ENCODE data around the gene EN2. TPM values are rescaled to one million over a fixed set of nuclear protein-coding genes. Genes with fewer than 3 reads are reported as not detected.

Gene EN2
- total RNA-seq, 4 donors from 2014 or later, result 0.06 TPM; not detected in 3

- H3K36me3 ChIP-seq, result no peaks in the 10 kb centered on the region
- DNase-seq (ENCODE audit: extremely low spot score), result no peak
- peaks cover 0 to 58% (median 0%) of the 10 kb centered on the region in 4 donors for H3K27me3 ChIP-seq
- no peak overlapping the region for H3K27ac ChIP-seq (replicated peaks in 1 of 4)
- H3K9me3 ChIP-seq, result no peaks in the 10 kb centered on the region
- no peak overlapping the region for H3K4me3 ChIP-seq
- TF ChIP-seq POLR2A (IDR thresholded peaks at IDR 0.05; ENCODE audit: low read depth), result no peak
- TF ChIP-seq CTCF (IDR thresholded peaks at IDR 0.05), result no peak
- no peak for TF ChIP-seq EP300 (IDR thresholded peaks at IDR 0.05)
- peaks cover 0 to 4% (median 0%) of the 10 kb centered on the region in 4 donors for H3K4me1 ChIP-seq
- WGBS, result 94% methylated on average over 17 of the region's 17 CpGs
- intact Hi-C loops (cut with DNase I), result no loop called here
Measured at GRCh38 chr7:155411718-155412415, 46.1 kb upstream of the EN2 start.

GRCh38 chr7:155412416-155413253 lies 45.3 kb upstream of the EN2 start:
- Histone ChIP-seq H3K9me3 (no peaks in the 10 kb centered on the region), H3K4me1 (peaks cover 0 to 4% (median 0%) of the 10 kb centered on the region in 4 donors), H3K27me3 (peaks cover 0 to 62% (median 3%) of the 10 kb centered on the region in 4 donors), H3K36me3 (no peaks in the 10 kb centered on the region), H3K27ac (replicated peaks in 1 of 4) (no peak overlapping the region), H3K4me3 (no peak overlapping the region)
- intact Hi-C loops (cut with DNase I), result no loop called here
- TF ChIP-seq CTCF (IDR thresholded peaks at IDR 0.05), result peak in 2 of 3 experiments; percentile 26 to 36
- no peak for TF ChIP-seq POLR2AphosphoS5 (IDR thresholded peaks at IDR 0.05)
- no peak for TF ChIP-seq EP300 (IDR thresholded peaks at IDR 0.05)
- no peak for TF ChIP-seq POLR2A (IDR thresholded peaks at IDR 0.05; ENCODE audit: low read depth)
- no peak for DNase-seq (ENCODE audit: extremely low spot score)
- 48% methylated on average over 15 of the region's 25 CpGs for WGBS

- no peak for DNase-seq (ENCODE audit: extremely low spot score)
- TF ChIP-seq POLR2AphosphoS5 (IDR thresholded peaks at IDR 0.05) (no peak), CTCF (IDR thresholded peaks at IDR 0.05) (no peak), EP300 (IDR thresholded peaks at IDR 0.05) (no peak), POLR2A (IDR thresholded peaks at IDR 0.05; ENCODE audit: low read depth) (no peak)
- Histone ChIP-seq H3K4me3 (no peak overlapping the region), H3K4me1 (no peaks in the 10 kb centered on the region), H3K27me3 (peaks cover 0 to 65% (median 3%) of the 10 kb centered on the region in 4 donors), H3K36me3 (no peaks in the 10 kb centered on the region), H3K9me3 (no peaks in the 10 kb centered on the region), H3K27ac (replicated peaks in 1 of 4) (no peak overlapping the region)
- intact Hi-C loops (cut with DNase I), result no loop called here
- 84% methylated on average over 20 of the region's 24 CpGs for WGBS
Measured at GRCh38 chr7:155414547-155415492, 43.1 kb upstream of the EN2 start.

GRCh38 chr7:155416646-155417380 lies 41.1 kb upstream of the EN2 start:
- Histone ChIP-seq H3K4me1 (no peaks in the 10 kb centered on the region), H3K4me3 (no peak overlapping the region), H3K9me3 (no peaks in the 10 kb centered on the region), H3K36me3 (no peaks in the 10 kb centered on the region), H3K27me3 (peaks cover 0 to 63% (median 3%) of the 10 kb centered on the region in 4 donors), H3K27ac (replicated peaks in 1 of 4) (no peak overlapping the region)
- intact Hi-C loops (cut with DNase I), result no loop called here
- no peak for DNase-seq (ENCODE audit: extremely low spot score)
- TF ChIP-seq POLR2AphosphoS5 (IDR thresholded peaks at IDR 0.05) (no peak), POLR2A (IDR thresholded peaks at IDR 0.05; ENCODE audit: low read depth) (no peak), EP300 (IDR thresholded peaks at IDR 0.05) (no peak), CTCF (IDR thresholded peaks at IDR 0.05) (no peak)
- WGBS, result 90% methylated on average over 16 of the region's 17 CpGs
